ENCODE results near the gene TEAD1.

DNA sequence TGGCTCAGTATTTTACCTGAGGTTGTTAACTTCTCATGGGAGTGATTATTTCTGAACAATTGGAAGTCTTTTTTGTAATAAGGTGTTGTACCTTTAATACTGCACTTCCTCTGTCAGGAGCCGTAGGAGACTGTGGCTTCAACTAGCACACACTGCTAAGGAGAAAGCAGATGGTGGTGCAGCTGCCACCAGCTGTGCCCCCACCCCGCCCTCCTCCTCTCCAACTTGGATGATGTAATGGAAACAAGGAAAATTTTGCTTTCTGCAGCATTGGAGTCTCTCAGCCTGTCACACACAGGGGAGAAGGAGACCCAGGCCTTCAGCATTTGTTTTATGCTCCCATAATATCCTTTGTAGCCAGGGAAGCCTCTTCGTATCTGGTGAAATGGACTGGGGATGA lies 91.2 kb downstream of the TEAD1 start:
- TF ChIP-seq, protein P1, sequence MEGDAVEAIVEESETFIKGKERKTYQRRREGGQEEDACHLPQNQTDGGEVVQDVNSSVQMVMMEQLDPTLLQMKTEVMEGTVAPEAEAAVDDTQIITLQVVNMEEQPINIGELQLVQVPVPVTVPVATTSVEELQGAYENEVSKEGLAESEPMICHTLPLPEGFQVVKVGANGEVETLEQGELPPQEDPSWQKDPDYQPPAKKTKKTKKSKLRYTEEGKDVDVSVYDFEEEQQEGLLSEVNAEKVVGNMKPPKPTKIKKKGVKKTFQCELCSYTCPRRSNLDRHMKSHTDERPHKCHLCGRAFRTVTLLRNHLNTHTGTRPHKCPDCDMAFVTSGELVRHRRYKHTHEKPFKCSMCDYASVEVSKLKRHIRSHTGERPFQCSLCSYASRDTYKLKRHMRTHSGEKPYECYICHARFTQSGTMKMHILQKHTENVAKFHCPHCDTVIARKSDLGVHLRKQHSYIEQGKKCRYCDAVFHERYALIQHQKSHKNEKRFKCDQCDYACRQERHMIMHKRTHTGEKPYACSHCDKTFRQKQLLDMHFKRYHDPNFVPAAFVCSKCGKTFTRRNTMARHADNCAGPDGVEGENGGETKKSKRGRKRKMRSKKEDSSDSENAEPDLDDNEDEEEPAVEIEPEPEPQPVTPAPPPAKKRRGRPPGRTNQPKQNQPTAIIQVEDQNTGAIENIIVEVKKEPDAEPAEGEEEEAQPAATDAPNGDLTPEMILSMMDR (IDR thresholded peaks at IDR 0.05): no peak
- no peak for TF ChIP-seq POLR2AphosphoS5 (IDR thresholded peaks at IDR 0.05; ENCODE audit: low read depth, low read length)
- TF ChIP-seq, protein P2, sequence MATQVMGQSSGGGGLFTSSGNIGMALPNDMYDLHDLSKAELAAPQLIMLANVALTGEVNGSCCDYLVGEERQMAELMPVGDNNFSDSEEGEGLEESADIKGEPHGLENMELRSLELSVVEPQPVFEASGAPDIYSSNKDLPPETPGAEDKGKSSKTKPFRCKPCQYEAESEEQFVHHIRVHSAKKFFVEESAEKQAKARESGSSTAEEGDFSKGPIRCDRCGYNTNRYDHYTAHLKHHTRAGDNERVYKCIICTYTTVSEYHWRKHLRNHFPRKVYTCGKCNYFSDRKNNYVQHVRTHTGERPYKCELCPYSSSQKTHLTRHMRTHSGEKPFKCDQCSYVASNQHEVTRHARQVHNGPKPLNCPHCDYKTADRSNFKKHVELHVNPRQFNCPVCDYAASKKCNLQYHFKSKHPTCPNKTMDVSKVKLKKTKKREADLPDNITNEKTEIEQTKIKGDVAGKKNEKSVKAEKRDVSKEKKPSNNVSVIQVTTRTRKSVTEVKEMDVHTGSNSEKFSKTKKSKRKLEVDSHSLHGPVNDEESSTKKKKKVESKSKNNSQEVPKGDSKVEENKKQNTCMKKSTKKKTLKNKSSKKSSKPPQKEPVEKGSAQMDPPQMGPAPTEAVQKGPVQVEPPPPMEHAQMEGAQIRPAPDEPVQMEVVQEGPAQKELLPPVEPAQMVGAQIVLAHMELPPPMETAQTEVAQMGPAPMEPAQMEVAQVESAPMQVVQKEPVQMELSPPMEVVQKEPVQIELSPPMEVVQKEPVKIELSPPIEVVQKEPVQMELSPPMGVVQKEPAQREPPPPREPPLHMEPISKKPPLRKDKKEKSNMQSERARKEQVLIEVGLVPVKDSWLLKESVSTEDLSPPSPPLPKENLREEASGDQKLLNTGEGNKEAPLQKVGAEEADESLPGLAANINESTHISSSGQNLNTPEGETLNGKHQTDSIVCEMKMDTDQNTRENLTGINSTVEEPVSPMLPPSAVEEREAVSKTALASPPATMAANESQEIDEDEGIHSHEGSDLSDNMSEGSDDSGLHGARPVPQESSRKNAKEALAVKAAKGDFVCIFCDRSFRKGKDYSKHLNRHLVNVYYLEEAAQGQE (IDR thresholded peaks at IDR 0.05; ENCODE audit: insufficient read depth in 1 of 2, low read depth in 2 of 2, low read length in 1 of 2): no peak
- TF ChIP-seq SIN3A (IDR thresholded peaks at IDR 0.05; ENCODE audit: borderline replicate concordance, insufficient read depth, low read depth, low read length): no peak
